Smooth muscle cell (in vitro differentiated cells): ENCODE measurements around the gene NLRC5. TPM values are rescaled to one million over a fixed set of nuclear protein-coding genes. Genes with fewer than 3 reads are reported as not detected.

ENCODE experiments used
- DNase-seq: peaks from one replicate; lab custom pipeline; 2025; ENCODE audit not compliant: unreplicated experiment; lab: John Stamatoyannopoulos, UW
- H2AFZ ChIP-seq: fragments of 200-600 bp; sonication (generic); 2 replicates; pipeline ENCODE4 v1.6.0; 2016; ENCODE audit warnings: antibody characterized with exemption, low read depth, mild to moderate bottlenecking
- H3F3A ChIP-seq: fragments of 200-600 bp; sonication (generic); 2 replicates; pipeline ENCODE4 v1.6.0; 2017; ENCODE audit warnings: antibody characterized with exemption, low read depth
- H3K27ac ChIP-seq: fragments of 200-600 bp; sonication (generic); 2 replicates; pipeline ENCODE4 v1.5.1; 2016; ENCODE audit warnings: low read depth, mild to moderate bottlenecking
- H3K27me3 ChIP-seq: fragments of 200-600 bp; sonication (generic); 2 replicates; pipeline ENCODE4 v1.6.1; 2016; ENCODE audit warnings: low read depth, mild to moderate bottlenecking
- H3K36me3 ChIP-seq: fragments of 200-600 bp; sonication (generic); 2 replicates; pipeline ENCODE4 v1.5.1; 2016; ENCODE audit warnings: low read depth
- H3K4me1 ChIP-seq: fragments of 200-600 bp; sonication (generic); 2 replicates; pipeline ENCODE4 v1.5.1; 2016; ENCODE audit warnings: low read depth
- H3K4me2 ChIP-seq: fragments of 200-600 bp; sonication (generic); 2 replicates; pipeline ENCODE4 v1.6.0; 2016; ENCODE audit warnings: mild to moderate bottlenecking
- H3K4me3 ChIP-seq: fragments of 200-600 bp; sonication (generic); 2 replicates; pipeline ENCODE4 v1.5.1; 2016; ENCODE audit warnings: mild to moderate bottlenecking
- H3K79me2 ChIP-seq: fragments of 200-600 bp; sonication (generic); 2 replicates; pipeline ENCODE4 v1.6.0; 2016; ENCODE audit warnings: low read depth, mild to moderate bottlenecking
- H3K9ac ChIP-seq: fragments of 200-600 bp; sonication (generic); 2 replicates; pipeline ENCODE4 v1.6.0; 2016; ENCODE audit warnings: low read depth
- H3K9me3 ChIP-seq: fragments of 200-600 bp; sonication (generic); replicated peaks from 2 replicates; pipeline ENCODE4 v1.5.1; 2016; ENCODE audit warnings: low read depth
- H4K20me1 ChIP-seq: fragments of 200-600 bp; sonication (generic); 2 replicates; pipeline ENCODE4 v1.6.0; 2016; ENCODE audit warnings: low read depth
- CTCF ChIP-seq: fragments of 200-600 bp; sonication (generic); IDR thresholded peaks from 2 replicates; pipeline ENCODE4 v1.5.1; 2017; ENCODE audit warnings: borderline replicate concordance, mild to moderate bottlenecking, antibody characterized with exemption; ENCODE audit not compliant: insufficient read depth, poor library complexity, severe bottlenecking
- WGBS: methylation state at CpG from one replicate; pipeline ENCODE4 v1.1.7; 2016; ENCODE audit warnings: low lambda C conversion rate; 5-methylcytosine and 5-hydroxymethylcytosine counted together
- polyA plus RNA-seq: library from polyadenylated mRNA; unstranded; fragments of >200 nt; fragmentation: Nextera tagmentation; extraction: Ambion mirVana; gene quantifications from 2 replicates; pipeline ENCODE4 v1.2.1, GENCODE V29; 2016
- total RNA-seq: library from RNA; depleted of rRNA; stranded (reverse); fragments of >200 nt; gene quantifications from 2 replicates; pipeline ENCODE4 v1.2.3, GENCODE V29; 2014

NLRC5 gene
- total and polyA plus RNA-seq, 2 experiments from 2014 or later = 4.2 to 21.4 TPM

GRCh38 chr16:56998352-56998751 is 9.0 kb downstream of the NLRC5 start:
- TF ChIP-seq CTCF = no peak
- Histone ChIP-seq H3K9me3 (no peaks in the 10 kb centered on the region), H3K36me3 (no peaks in the 10 kb centered on the region), H3K4me1 (no peaks in the 10 kb centered on the region), H3F3A (no peaks in the 10 kb centered on the region), H3K79me2 (no peaks in the 10 kb centered on the region), H3K4me2 (no peak overlapping the region), H4K20me1 (no peaks in the 10 kb centered on the region), H3K27ac (no peak overlapping the region), H2AFZ (no peak overlapping the region), H3K9ac (no peak overlapping the region), H3K4me3 (no peak overlapping the region), H3K27me3 (no peaks in the 10 kb centered on the region)
- DNase-seq = no peak
- WGBS = 89% methylated on average over 3 of the region's 3 CpGs

DNA sequence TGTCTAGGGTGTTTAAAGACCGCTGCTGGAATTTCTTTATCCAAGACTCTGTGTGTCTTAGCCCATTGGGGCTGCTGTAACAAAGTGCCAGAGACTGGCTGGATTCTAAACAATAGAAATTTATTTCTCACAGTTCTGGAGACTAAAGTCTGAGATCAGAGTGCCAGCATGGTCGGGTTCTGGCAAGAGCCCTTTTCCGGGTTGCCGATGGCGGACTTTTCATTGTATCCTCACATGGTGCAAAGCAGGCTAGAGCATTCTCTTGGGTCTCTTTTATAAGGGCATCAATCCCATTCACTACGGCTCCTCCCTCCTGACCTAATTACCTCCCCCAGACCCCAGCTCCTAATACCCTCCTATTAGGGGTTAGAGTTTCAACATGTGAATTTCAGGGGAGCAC is 9.5 kb downstream of the NLRC5 start:
- Histone ChIP-seq H4K20me1 (no peaks in the 10 kb centered on the region), H3K4me1 (no peaks in the 10 kb centered on the region), H3K9ac (no peak overlapping the region), H3K9me3 (no peaks in the 10 kb centered on the region), H3K4me2 (no peak overlapping the region), H3F3A (no peaks in the 10 kb centered on the region), H3K27me3 (no peaks in the 10 kb centered on the region), H3K27ac (no peak overlapping the region), H2AFZ (no peak overlapping the region), H3K36me3 (no peaks in the 10 kb centered on the region), H3K4me3 (no peak overlapping the region), H3K79me2 (no peaks in the 10 kb centered on the region)
- no peak for DNase-seq
- TF ChIP-seq CTCF = no peak
- WGBS = 87% methylated on average over 6 of the region's 6 CpGs

DNA sequence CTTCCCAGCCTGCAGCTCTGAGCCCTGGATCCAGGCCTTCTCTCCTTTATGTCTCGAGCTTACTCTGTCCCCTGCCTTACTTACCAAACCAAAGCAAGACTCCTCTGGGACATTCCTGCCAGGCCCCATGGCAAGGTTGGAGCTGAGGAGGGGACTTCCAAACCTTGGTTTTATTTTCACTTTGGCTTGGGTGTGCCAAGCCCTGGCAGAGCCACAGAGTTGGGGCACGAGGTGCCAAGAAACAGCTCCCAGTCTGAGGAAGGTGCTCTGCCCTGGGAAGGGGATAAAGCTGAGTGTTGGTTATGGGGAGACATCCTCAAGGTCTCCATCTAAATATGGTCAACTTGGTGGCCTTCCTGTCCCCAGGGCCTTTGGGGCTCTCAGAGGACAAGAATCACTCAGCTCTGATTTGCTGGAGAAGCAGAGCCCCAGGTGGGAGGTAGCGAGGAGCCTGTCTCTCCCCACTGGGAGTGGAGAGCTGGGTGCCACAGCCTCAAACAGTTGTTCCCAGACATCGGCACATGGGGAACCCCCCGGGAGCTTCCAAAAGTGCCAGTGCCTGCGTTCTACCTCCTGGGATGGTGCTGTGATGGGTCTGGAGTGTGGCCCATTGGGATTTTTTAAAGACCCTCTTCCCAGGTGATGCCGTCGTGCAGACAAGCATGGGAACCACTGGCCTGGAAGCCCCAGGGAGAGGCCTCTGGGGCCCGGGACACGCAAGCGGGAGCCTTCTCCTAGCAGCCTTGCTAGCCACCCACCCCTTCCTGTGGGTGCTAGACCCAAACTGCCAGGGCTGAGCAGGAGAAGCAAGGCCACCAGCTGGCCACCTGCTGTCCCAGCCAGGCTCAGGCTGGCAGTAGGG is 10.3 kb downstream of the NLRC5 start:
- peak overlapping the region; percentile 73 for H3K27ac ChIP-seq
- H3K36me3 ChIP-seq = no peaks in the 10 kb centered on the region
- TF ChIP-seq CTCF = no peak
- H3F3A ChIP-seq = no peaks in the 10 kb centered on the region
- 88% methylated on average over 11 of the region's 11 CpGs for WGBS
- no peaks in the 10 kb centered on the region for H4K20me1 ChIP-seq
- peak overlapping the region; percentile 55 for H3K4me2 ChIP-seq
- no peaks in the 10 kb centered on the region for H3K27me3 ChIP-seq
- H3K4me3 ChIP-seq = no peak overlapping the region
- no peaks in the 10 kb centered on the region for H3K9me3 ChIP-seq
- H3K9ac ChIP-seq = no peak overlapping the region
- no peak for DNase-seq
- no peaks in the 10 kb centered on the region for H3K79me2 ChIP-seq
- H2AFZ ChIP-seq = no peak overlapping the region
- no peaks in the 10 kb centered on the region for H3K4me1 ChIP-seq
